ENCODE data around the gene CARS1.

DNA sequence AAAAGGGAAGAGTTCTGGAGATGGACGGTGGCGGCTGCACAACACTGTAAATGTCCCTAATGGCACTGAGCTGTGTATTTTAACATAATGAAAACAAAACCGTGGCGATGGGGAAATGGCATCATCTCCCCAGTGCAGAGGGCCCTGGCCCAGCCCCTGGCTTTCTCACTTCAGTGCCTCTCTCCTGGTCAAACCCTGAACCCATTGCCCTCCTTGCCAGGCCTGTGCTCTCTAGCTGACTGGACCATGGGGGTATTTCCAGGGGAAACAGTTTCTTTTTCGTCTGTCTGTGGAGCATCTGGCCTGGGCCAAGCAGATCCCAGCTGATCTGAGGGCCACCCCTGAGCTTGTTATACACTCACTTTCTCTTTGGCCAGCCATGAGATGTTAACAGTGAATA is 47.7 kb downstream of the CARS1 start:
- TF ChIP-seq, protein P1, sequence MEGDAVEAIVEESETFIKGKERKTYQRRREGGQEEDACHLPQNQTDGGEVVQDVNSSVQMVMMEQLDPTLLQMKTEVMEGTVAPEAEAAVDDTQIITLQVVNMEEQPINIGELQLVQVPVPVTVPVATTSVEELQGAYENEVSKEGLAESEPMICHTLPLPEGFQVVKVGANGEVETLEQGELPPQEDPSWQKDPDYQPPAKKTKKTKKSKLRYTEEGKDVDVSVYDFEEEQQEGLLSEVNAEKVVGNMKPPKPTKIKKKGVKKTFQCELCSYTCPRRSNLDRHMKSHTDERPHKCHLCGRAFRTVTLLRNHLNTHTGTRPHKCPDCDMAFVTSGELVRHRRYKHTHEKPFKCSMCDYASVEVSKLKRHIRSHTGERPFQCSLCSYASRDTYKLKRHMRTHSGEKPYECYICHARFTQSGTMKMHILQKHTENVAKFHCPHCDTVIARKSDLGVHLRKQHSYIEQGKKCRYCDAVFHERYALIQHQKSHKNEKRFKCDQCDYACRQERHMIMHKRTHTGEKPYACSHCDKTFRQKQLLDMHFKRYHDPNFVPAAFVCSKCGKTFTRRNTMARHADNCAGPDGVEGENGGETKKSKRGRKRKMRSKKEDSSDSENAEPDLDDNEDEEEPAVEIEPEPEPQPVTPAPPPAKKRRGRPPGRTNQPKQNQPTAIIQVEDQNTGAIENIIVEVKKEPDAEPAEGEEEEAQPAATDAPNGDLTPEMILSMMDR (IDR thresholded peaks at IDR 0.05), result no peak
- TF ChIP-seq POLR2A (IDR thresholded peaks at IDR 0.05), result no peak
- TF ChIP-seq POLR2AphosphoS5 (IDR thresholded peaks at IDR 0.05; ENCODE audit: insufficient read depth in 1 of 2, low read depth in 1 of 2), result no peak

Data from vagina (tissue), 2 donors.